ENCODE data around the gene ZNF738.

ZNF738 gene

GRCh38 chr19:21410166-21410565, 51.4 kb downstream of the ZNF738 start:
- TF ChIP-seq CTCF (conservative IDR thresholded peaks at IDR 0.05; ENCODE audit: low read depth, low read length), result no peak
- DNase-seq (ENCODE audit: low read depth), result no peak
- H3K4me3 ChIP-seq (ENCODE audit: low read length), result no peak overlapping the region

- H3K4me3 ChIP-seq (ENCODE audit: low read length), result no peak overlapping the region
- TF ChIP-seq CTCF (conservative IDR thresholded peaks at IDR 0.05; ENCODE audit: low read depth, low read length), result no peak
- DNase-seq (ENCODE audit: low read depth), result no peak
These were observed 63.4 kb downstream of the ZNF738 start for GRCh38 chr19:21422244-21422643.

GRCh38 chr19:21423057-21424041, 64.5 kb downstream of the ZNF738 start:
- TF ChIP-seq CTCF (conservative IDR thresholded peaks at IDR 0.05; ENCODE audit: low read depth, low read length), result no peak
- no peak for DNase-seq (ENCODE audit: low read depth)
- no peak overlapping the region for H3K4me3 ChIP-seq (ENCODE audit: low read length)

Data from retinal pigment epithelial cell (primary cell).